IMR-90 (cell line): ENCODE data around the gene ZNF432.

Source experiments
- CEBPB ChIP-seq: IDR thresholded peaks from 2 replicates; pipeline ENCODE4 v1.6.1; 2012; ENCODE audit warnings: low read depth, low read length, improper control_type of control experiment
- CTCF ChIP-seq: conservative IDR thresholded peaks from 2 replicates; pipeline ENCODE4 v1.5.1; 2012; ENCODE audit warnings: mild to moderate bottlenecking, low read depth, low read length, improper control_type of control experiment
- POLR2A ChIP-seq: IDR thresholded peaks from 2 replicates; pipeline ENCODE4 v1.6.1; 2012; ENCODE audit warnings: mild to moderate bottlenecking, low read depth, low read length
- RAD21 ChIP-seq: IDR thresholded peaks from 2 replicates; pipeline ENCODE4 v1.6.1; 2012; ENCODE audit warnings: low read length, improper control_type of control experiment
- RFX5 ChIP-seq: IDR thresholded peaks from 2 replicates; pipeline ENCODE4 v1.8.0; 2012; ENCODE audit warnings: low read depth, mild to moderate bottlenecking, low read length, moderate library complexity
- SMC3 ChIP-seq: fragments of 150-350 bp; IDR thresholded peaks from 2 replicates; pipeline ENCODE4 v1.6.1; 2016; ENCODE audit warnings: low read depth, mild to moderate bottlenecking, antibody characterized with exemption, low read length, moderate library complexity
- USF2 ChIP-seq: fragments of 150-350 bp; IDR thresholded peaks from 2 replicates; pipeline ENCODE4 v1.6.1; 2017; ENCODE audit warnings: mild to moderate bottlenecking, antibody characterized with exemption, low read length, low read depth
- TF ChIP-seq, protein P1 (sequence below): fragments of 150-350 bp; IDR thresholded peaks from 2 replicates; pipeline ENCODE4 v1.6.1; 2016; ENCODE audit warnings: low read depth, mild to moderate bottlenecking, low read length, moderate library complexity, borderline replicate concordance

DNA sequence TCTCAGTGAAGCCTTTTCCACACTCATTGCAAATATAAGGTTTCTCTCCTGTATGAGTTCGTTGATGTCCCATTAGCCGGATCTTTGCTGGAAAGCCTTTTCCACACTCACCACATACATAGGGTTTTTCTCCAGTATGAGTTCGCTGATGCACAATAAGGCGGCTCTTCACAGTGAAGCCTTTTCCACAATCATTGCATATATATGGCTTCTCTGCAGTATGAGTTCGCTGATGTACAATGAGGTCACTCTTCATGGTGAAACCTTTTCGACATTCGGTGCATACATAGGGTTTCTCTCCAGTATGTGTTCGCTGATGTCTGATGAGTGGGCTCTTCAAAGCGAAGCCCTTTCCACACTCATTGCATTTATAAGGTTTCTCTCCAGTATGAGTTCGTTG lies 55.2 kb downstream of the ZNF432 start:
- no peak for TF ChIP-seq CTCF
- TF ChIP-seq CEBPB = no peak
- no peak for TF ChIP-seq POLR2A
- TF ChIP-seq, protein P1, sequence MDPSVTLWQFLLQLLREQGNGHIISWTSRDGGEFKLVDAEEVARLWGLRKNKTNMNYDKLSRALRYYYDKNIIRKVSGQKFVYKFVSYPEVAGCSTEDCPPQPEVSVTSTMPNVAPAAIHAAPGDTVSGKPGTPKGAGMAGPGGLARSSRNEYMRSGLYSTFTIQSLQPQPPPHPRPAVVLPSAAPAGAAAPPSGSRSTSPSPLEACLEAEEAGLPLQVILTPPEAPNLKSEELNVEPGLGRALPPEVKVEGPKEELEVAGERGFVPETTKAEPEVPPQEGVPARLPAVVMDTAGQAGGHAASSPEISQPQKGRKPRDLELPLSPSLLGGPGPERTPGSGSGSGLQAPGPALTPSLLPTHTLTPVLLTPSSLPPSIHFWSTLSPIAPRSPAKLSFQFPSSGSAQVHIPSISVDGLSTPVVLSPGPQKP = no peak
- no peak for TF ChIP-seq RFX5
- TF ChIP-seq USF2 = no peak
- TF ChIP-seq SMC3 = no peak
- TF ChIP-seq RAD21 = no peak
